Ishikawa (cell line): ENCODE measurements around the gene CISD3.

Source experiments
- CREB1 ChIP-seq: IDR thresholded peaks from 2 replicates; pipeline ENCODE4 v1.6.1; 2012; ENCODE audit warnings: low read depth
- TCF12 ChIP-seq: IDR thresholded peaks from 2 replicates; pipeline ENCODE4 v1.6.1; 2012; ENCODE audit warnings: low read depth
- ZBTB7A ChIP-seq: IDR thresholded peaks from 2 replicates; pipeline ENCODE4 v1.6.1; 2012; ENCODE audit warnings: low read depth

- TF ChIP-seq CREB1 (no peak), ZBTB7A (no peak), TCF12 (no peak)
Measured at GRCh38 chr17:38750044-38750311, 19.8 kb downstream of the CISD3 start.
